SIG-M5 treated with dmso at 0.1 percent for 504 hours (cell line): ENCODE results near the gene SH2D6.
"Not testable (repeated sequence)": the region's sequence is repeated elsewhere in the genome, so short reads cannot be mapped to it uniquely, and the experiment has no call there.

ENCODE experiments used
- DNase-seq: peaks from one replicate; lab custom pipeline; 2025; ENCODE audit not compliant: unreplicated experiment; lab: John Stamatoyannopoulos, UW

The SH2D6 gene

DNA sequence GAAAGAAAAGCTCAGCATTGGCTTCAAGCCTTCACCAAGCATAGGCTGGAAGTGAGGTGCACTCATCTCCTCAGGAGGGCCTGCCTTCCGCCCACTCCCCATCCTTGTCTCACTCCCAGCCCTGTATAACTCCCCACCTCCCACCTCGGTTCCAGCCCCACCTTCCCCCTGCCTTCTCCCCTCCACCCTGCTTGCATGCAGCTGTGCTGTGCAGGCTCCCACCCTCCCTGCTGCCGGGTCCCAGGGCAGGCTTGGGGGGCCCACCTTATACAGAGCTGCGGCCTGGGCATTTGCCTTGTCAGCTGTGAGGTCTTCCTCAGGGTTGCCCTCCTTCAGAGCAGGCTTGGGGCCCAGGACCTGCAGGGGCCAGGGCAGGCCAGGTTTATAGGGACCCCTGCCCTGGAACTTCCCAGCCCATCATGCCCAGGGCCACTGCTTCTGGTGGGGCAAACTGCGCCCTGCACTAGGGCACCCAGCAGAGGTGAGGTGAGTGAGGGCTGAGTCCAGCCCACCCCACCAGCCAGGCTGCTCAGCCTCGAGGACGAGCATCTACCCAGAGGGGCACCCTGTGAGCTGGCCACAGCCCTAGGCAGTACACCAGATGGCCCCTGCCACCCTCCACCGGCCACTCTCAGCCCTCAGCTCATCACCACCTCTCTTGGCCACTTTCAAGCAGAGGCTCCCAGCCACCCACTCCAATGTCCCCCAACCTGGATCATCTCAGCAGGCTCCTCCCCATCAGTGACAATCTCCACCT is 19.9 kb upstream of the SH2D6 start:
- no peak for DNase-seq

DNA sequence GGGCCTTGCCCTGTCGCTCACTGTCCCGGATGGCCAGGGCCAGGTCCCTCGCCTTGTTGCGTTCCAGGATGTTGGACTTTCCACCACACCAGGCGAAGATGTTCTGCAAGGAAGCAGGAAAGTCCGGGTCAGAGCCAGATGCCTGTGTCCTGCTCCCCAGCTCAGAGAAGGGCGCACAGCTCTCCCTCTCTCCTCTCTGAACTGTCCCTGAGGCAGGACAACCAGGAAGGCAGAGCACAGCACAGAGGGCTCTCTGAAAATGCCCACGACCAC is 19.4 kb upstream of the SH2D6 start:
- DNase-seq: no peak

DNA sequence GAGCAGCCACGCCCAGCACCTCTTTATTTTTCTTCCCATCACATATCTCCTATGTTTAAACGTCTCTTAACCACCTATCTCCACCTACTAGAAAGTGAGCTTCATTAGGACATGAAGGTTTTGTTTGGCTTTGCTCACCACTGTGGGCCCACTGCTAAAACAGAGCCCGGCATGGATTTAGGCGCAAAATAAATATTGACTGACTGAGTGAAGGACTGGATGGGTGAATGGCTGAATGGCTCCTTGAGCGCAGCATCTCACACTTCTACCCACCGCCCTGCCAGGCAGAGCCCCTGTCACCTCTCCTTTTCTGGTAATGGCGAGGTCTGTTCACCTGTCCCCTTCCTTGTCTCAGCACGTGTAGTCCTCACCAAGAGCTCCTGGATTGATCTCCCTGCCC is 18.5 kb upstream of the SH2D6 start:
- no peak for DNase-seq

DNA sequence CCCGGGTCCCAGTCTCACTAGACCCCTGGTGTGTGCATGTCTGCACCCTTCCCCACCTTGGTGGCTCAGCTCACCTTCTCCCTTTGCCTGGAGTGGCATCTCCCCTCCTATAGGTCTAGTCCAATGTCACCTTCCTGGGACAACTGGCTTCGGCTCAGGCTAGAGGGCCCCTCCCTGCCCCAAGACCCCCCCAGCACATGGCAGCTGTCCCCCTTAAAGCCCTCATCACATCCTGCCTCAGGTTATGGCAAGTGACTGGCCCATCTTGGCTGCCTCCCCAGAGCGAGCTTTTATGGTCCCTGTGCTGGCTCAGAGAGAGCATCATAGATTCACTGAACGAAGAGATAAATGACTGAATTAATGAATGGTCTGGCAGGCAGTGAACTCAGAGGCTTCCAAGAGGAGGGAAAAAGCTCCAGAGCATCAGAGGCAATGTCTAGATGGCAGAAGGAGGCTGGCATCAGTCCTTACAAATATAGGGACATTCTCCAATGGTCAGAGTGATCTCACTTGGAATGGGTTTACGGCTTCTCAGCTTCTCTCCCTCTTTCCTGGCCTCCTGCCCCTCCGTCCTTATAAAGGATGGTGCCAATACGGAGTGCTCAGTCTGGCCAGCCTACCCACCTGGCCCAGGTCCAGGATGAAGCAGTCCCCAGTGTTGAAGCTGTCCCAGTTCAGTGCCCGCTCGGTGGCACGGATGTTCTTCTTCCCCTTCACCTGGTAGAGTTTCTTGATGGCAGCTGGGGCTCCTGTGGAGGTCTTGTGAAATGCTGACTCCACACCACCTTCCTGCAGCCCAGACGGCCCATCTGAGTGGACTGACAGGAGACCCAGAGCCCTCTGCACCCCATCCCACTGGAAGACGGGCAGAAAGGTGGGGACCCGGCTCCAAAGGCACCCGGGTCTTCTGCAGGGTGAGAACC is 17.7 kb upstream of the SH2D6 start:
- no peak for DNase-seq

DNA sequence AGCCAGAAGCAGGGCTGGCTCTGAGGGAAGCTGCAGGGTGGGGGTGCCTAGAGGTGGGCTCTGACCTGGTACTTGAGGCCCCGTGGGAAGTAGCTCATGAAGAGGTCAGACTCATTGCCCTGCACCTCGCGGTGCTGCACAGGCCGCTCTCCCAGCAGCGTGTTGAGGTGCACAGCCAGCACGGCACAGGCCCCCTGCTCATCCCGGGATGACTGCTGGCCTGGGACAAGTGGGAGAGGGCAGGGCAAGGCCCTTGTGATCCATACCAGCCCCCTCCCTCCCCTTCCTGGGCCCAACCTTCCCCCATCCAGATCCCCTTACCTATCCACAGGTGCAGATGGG is 17.1 kb upstream of the SH2D6 start:
- no peak for DNase-seq

DNA sequence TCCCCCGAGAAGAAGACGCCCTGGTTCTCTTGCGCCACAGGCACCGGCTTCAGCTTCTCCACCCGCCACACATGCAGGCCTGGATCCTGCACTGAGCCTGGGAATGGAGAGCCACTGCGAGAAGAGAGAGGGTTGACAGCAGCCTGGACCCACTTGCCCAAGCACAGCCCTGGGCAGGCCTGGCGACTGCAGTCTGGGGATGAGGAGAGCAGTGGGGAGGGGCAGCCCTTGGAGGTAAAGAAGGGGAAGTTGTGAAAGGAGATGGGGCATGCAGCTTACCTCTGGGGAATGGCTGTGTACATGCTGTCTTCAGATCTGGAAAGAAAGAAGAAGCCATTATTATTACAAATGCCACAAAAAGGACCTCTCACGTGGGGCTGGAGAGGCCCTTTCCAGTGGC is 16.7 kb upstream of the SH2D6 start:
- peak; percentile 82 for DNase-seq

DNA sequence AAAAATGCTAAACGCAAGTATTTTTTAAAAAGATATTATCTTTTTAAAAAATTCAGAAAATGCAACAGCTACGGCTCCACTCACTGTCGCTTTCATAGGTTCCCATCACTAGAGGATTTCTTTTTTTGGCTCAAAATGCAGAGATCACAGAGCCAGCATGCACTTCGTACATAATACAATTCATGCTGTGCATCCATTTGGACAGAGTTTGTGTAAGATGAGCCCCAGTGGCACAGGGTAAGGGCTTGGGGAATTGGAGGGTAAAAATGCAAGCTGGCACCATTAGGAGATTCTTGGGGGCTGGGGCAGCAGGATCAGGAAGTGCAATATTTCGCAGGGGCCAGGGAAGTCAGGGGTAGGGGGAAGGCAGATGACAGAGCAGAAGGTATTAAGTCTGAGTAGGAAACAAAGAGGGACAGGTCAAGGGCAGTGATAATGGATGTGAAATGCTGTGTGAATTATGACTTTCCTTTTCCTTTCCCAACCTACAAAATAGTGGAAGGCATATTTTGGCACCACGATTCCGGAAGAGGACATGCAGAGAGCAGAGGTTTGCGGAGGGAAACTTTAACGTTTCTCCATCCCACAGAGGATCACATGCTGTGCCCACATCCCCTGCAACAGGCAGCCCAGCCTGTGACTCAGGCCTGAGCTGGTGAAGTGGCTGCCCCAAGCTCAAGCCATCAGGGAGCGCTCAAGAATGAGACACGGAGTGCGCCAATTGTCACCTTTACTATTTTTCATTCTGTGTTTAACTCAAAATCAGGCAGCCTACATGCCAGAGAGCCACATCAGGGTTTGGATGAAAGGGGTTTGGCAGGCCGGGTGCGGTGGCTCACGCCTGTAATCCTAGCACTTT is 13.1 kb upstream of the SH2D6 start:
- DNase-seq: peak; percentile 98

DNA sequence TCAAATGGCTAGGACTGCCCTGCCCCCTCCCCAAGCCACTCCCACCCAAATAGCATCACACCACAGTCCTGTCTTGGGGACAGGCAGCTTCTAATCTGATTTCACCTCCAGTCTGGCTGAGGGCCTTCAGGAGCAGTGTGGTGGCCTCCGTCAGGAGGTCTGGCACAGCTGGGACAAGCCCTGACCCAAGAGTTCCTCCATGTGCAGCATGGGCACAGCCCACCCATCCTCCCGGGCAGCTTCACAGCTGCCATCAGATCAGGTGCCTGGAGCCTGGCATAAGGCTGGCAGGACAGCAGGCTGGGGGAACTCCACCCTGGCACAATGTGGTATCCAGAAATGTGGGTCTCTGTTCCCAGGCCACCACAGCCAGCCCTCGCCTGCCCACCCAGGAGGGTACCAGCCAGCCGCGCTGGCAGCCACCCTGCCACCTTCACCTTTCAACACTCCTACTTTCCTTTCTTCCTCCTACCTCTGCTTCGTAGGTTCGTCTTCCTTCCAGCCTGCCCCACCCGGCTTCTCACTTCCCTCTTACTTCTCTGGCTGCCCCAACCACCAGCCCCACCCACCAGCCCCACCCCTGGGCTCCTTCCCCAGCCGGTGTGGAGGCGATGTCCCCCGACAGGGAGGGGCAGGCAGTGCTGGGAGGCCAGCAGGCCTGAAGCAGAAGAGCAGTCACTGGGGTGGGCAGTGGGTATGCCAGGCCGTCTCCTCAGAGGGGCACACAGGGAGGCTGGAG is 8.5 kb upstream of the SH2D6 start, which contains the start of gene CAPG:
Gene CAPG (minus strand): TSS at position 522 of the 739 bp plus-strand sequence. CDS start 8,221 bp downstream, outside the sequence.
- peak; percentile 89 for DNase-seq

DNA sequence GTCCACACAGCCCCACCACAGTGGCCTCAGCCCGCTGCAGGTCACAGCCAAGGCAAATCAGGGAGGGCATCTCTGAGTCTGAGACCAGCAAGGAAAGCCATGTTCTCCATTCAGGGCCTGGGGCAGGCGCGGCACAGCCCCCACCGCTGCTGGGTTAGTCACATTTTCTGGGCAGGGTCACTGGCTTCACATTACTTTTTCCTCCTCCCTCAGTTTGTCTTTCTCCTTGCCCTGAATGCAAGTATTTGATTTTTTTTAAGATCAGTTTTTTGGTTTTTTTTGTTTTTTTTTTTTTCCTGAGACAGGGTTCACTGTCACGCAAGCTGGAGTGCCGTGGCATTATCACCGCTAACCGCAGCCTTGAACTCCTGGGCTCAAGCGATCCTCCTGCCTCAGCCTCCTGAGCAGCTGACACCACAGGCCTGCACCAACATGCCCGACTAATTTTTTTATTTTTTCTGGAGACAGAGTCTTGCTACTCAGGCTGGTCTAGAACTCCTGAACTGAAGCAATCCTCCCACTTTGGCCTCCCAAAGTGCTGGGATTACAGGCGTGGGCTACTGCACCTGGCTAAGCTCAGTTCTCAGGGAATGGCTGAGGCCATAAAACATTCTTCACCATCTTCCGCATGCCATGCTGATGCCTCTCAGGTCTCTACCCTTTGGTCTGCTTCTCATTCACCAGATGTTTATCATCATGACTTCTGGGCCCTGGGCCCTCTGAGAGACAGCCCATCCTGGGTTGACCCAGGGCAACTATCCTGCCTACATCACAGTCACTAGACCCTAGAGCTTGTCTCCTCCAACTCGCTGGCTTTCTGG is 7.7 kb upstream of the SH2D6 start:
- peak; percentile 55 for DNase-seq

DNA sequence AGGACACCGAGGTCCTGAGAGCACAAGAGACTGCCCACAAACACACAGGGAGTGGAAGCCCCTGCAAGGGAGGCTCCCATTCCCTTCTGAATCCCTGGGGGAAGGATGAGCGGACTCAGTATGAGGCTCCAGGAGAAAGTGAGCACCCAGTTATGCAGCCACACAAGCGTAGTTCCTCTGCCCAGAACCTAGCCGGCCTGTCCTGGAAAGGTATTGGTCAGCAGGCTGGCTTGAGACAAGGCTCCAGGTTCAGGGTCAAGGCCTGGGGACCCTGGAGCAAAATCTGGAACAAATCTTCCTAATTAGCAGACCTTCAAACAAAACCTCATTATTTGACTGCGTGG is 7.1 kb upstream of the SH2D6 start:
- no peak for DNase-seq

DNA sequence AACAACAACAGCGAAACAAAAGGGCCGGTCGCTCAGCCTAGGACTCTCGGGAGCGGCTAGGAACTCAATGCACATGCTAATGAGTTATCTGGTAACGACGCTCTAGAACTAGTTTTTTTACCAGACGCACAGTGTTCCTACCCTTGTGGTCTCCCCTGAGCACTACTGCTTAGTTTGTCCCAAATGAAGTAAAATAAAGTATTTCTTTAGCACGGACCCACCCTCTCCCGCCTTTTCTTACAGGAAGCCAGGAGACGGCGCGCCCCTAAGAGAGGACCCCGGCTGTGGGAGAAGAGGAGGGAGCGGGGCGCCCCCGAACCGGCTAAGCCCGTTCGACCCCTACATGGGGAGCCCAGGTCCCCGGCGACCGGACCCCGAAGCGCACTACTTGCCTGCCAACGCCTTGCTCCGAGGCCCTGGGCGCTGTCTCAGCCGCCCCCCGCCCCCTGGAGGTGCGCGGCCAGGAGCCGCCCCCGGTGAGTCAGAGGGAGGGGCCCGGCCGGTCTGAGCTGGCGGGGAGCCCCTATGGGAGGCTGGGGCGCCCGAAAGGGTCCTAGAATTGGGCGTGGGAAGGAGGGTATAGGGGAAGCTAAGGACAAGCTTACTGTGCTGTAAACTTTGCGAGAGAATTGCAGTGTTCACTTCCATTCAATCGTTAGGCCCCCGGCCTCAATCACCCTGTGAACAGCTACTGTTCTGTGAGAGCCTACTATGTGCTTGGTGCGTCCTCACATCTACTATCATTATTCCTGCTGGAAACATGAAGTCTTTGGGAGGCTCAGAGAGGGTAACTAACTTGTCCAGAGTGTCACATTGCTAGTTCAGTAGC is 4.7 kb upstream of the SH2D6 start:
- no peak for DNase-seq

DNA sequence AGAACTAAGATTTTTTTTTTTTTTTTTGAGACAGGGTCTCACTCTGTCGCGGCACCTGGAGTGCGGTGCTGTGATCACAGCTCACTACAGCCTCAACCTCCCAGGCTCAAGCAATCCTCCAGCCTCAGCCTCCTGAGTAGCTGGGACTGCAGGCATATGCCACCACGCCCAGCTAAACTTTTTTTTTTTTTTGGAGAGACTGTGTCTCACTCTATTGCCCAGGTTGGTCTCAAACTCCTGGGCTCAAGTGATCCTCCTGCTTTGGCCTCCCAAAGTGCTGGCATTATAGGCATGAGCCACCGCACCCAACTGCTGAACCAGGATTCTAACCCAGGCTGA is 4.1 kb upstream of the SH2D6 start:
- not testable (repeated sequence) for DNase-seq

DNA sequence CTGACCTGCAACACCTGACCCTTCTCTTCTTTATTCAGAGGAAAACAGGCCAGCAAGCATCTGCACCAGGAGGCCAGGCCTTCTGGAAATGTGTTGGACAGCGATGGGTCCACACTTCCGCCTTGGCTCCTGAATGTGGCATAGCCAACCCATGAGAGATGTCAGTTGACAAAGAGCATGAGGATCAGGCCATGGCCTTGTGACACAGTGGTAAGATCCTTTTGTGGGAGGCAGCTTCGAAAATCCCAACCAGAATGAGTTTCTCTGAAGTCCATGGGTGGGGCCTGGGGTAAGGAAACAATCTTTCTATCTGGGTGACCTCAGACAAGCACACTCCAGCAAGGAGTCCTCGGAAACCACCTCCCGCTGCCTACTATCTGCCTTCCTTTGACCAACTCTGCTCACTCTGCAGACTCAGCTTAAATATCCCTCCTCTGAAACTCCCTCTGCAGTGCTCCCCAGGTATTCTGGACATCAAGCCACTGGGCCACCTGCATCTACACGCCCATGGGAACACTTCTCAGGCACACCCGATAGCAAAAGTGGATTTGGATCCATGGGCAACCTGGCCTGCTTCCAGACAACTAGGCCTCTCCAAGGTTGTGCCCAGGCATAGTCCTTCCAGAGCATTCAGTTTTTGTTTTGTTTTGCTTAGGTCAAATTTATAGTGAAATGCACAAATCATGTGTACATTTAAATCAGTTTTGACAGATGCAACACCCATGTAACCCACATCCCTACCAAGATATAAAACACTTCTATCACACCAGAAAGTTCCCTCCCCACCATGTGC is 3.6 kb upstream of the SH2D6 start:
- DNase-seq: no peak

DNA sequence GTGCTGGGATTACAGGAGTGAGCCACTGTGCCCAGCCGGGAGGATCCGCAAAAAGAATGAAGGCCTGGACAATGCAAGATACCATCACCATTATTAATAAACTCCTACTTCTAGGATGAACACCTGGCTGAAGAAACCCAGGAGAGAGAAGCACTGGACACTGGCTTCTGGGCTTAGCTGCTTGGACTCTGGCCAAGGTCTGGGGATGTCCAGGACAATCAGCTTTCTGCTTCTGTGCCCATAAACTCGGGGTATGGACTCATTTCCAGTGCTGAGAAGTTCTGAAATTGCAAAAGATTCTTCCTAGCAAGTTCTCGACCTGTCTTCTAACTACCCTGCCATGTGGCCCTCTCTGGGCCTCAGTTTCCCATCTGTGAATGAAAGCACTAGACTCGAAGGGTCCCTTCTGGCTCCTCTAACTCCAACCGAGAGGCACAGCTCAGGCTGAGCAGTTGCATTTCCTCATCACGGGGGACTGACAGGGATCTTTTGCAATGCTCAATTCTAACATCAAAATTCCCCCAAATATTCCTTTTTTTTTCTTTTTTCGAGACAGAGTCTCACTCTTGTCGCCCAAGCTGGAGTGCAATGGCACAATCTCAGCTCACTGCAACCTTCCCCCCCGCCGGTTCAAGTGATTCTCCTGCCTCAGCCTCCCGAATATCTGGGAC is 2.4 kb upstream of the SH2D6 start:
- no peak for DNase-seq

DNA sequence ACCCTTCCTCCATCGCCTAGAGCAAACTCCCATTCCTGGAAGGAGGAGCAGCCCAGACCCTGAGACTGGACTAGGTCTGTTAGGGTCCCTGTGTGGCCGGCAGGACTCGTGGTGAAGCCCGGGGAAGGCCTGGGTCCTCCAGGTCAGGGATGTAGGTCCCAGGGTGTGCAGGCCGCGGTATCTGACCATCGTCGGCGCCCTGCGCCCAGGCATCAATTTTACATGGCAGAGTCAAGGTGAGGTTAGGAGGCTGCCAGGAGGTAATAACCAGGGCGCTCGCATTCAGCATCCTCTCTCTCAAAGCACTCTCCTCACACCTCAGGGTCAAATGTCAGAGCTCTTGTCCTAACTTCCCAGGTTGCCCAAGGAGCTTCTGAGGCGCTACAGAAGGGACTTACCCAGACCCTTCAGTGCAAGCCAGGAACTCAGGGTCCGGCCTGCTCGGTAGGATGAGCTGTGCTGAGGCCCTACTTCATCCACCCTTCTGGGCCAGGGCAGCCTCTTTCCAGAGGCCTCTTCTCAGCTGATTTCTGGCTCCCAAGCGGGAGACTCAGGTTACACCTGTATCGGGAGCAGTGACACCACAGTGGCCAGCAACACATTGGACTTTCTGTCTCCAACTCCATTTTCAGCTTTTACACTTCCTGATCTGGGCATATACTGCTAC is 628 bp downstream of the SH2D6 start:
- no peak for DNase-seq

DNA sequence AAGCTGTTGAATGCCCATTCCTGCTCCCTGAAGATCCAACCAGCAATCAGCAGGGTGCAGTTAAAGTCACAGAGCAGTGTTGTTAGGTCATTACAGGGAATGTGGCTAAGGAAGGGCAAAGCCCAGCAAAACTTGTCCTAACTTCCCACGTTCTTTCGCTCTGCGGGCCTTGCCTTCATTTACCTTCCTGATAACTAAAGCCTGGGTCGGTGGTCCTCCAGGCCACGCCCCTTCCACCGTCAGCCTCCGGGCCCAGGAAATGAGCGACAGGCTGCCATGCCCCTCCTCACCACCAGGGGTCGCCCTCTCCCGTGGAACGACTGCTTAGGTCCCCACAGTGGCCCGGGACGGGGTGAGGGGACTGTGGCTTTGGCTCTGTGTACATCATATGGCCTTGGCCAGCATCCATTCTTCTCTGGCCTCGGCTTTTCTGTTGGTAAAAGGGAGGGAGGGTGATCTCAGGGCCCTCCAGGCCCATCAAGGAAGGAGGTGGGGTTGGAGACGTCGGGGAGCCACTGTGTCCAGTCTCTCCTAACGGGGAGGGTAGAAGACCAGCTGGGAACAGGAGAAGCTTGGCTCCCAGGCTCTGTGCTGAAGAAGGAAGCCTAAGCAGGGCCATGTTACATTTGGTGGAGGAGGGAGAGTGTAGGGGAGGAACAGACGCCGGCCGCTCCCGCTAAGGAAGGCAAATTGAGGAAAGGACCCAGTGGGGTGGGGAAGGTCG is 2.2 kb downstream of the SH2D6 start:
- peak; percentile 79 for DNase-seq
